ENCODE measurements around the gene UAP1L1. TPM values are rescaled to one million over a fixed set of nuclear protein-coding genes. Genes with fewer than 3 reads are reported as not detected.

UAP1L1 gene
- total and polyA plus RNA-seq, 12 donors, result 0.28 to 68.7 (median 15.1) TPM

- Histone ChIP-seq H3K4me1 (replicated peaks in 1 of 2) (peaks cover 5 to 11% of the 10 kb centered on the region in 2 donors), H3K4me3 (peak overlapping the region in 3 of 4 donors; percentile 48 to 91 (median 61)), H3K36me3 (replicated peaks in 1 of 2) (peaks cover 0 to 33% of the 10 kb centered on the region in 2 donors), H3K27ac (peak overlapping the region in 2 of 5 donors; percentile 22 to 35), H3K27me3 (no peaks in the 10 kb centered on the region), H3K9me3 (replicated peaks in 1 of 3) (no peaks in the 10 kb centered on the region)
- WGBS, 4 donors, result 0 to 1% methylated on average over 42 to 43 of the region's 45 CpGs; no CpG with 5 or more reads in 2 of the 4 donors
- intact Hi-C loops (cut with DNase I), result no loop called here
- no peak for TF ChIP-seq CTCF (IDR thresholded peaks at IDR 0.05)
- TF ChIP-seq POLR2A (IDR thresholded peaks at IDR 0.05), result no peak
- peak in 1 of 7 donors; percentile 22 for DNase-seq
These were observed 36.9 kb downstream of the UAP1L1 start for GRCh38 chr9:137114220-137114612.

GRCh38 chr9:137114613-137115393 is 37.5 kb downstream of the UAP1L1 start, which contains the start of gene DPP7:
DPP7 (minus strand) TSS chr9:137114733; CDS start chr9:137114713, 20 bp downstream.
- H3K4me3 ChIP-seq, result peak within 1 kb of the TSS in 3 of 4 donors; percentile 56 to 91 (median 61)
- H3K36me3 ChIP-seq (replicated peaks in 1 of 2), result peaks cover 0 to 27% of the 10 kb centered on the region in 2 donors
- no peaks in the 10 kb centered on the region for H3K27me3 ChIP-seq
- intact Hi-C loops (cut with DNase I), result loop anchor here (5.0 kb wide), 1 partner anchor 112 kb away; the partner anchor contains the start of genes CYSRT1 (in 2 of the 2) and RNF224 (in 2 of the 2)
- peak within 1 kb of the TSS in 2 of 5 donors; percentile 22 to 35 for H3K27ac ChIP-seq
- H3K9me3 ChIP-seq (replicated peaks in 1 of 3), result no peaks in the 10 kb centered on the region
- peak; percentile 59 to 80 (median 75) for DNase-seq
- TF ChIP-seq CTCF (IDR thresholded peaks at IDR 0.05) (peak in 1 of 6 experiments; percentile 3), POLR2A (IDR thresholded peaks at IDR 0.05) (peak in 1 of 2 donors; percentile 58)
- H3K4me1 ChIP-seq (replicated peaks in 1 of 2), result peaks cover 5 to 11% of the 10 kb centered on the region in 2 donors
- 0 to 12% (median 4%) methylated on average over 6 to 70 of the region's 70 CpGs for WGBS, 4 donors

GRCh38 chr9:137115394-137116026 is 38.2 kb downstream of the UAP1L1 start:
- no peak for DNase-seq
- H3K27me3 ChIP-seq, result no peaks in the 10 kb centered on the region
- no peak for TF ChIP-seq CTCF (IDR thresholded peaks at IDR 0.05)
- no peak for TF ChIP-seq POLR2A (IDR thresholded peaks at IDR 0.05)
- H3K36me3 ChIP-seq (replicated peaks in 1 of 2), result peaks cover 0 to 20% of the 10 kb centered on the region in 2 donors
- H3K4me1 ChIP-seq (replicated peaks in 1 of 2), result peaks cover 5 to 11% of the 10 kb centered on the region in 2 donors
- H3K9me3 ChIP-seq (replicated peaks in 1 of 3), result no peaks in the 10 kb centered on the region
- H3K27ac ChIP-seq, result no peak overlapping the region
- no peak overlapping the region for H3K4me3 ChIP-seq
- WGBS, 4 donors, result 79 to 90% (median 81%) methylated on average over 3 to 21 of the region's 21 CpGs
- intact Hi-C loops (cut with DNase I), result loop anchor here (5.0 kb wide), 1 partner anchor 112 kb away; the partner anchor contains the start of genes CYSRT1 (in 2 of the 2) and RNF224 (in 2 of the 2)

GRCh38 chr9:137116027-137116507 is 38.8 kb downstream of the UAP1L1 start:
- TF ChIP-seq POLR2A (IDR thresholded peaks at IDR 0.05), result no peak
- TF ChIP-seq CTCF (IDR thresholded peaks at IDR 0.05), result no peak
- WGBS, 4 donors, result 71 to 100% (median 76%) methylated on average over 1 to 6 of the region's 6 CpGs
- H3K27ac ChIP-seq, result no peak overlapping the region
- intact Hi-C loops (cut with DNase I), result loop anchor here (5.0 kb wide), 1 partner anchor 111 kb away; the partner anchor contains the start of genes CYSRT1 (in 2 of the 2) and RNF224 (in 2 of the 2)
- peaks cover 5 to 11% of the 10 kb centered on the region in 2 donors for H3K4me1 ChIP-seq (replicated peaks in 1 of 2)
- H3K27me3 ChIP-seq, result no peaks in the 10 kb centered on the region
- no peak overlapping the region for H3K4me3 ChIP-seq
- DNase-seq, result no peak
- no peaks in the 10 kb centered on the region for H3K9me3 ChIP-seq (replicated peaks in 1 of 3)
- H3K36me3 ChIP-seq (replicated peaks in 1 of 2), result peaks cover 0 to 16% of the 10 kb centered on the region in 2 donors
